H1 (cell line): ENCODE measurements around the gene APLP1.

Experiments
- CHD2 ChIP-seq: IDR thresholded peaks from 2 replicates; pipeline ENCODE4 v1.6.1; 2012; ENCODE audit warnings: low read length, improper control_type of control experiment
- CTCF ChIP-seq, 3 experiments: IDR thresholded peaks; 1 replicate in 2 of 3; 2 replicates in 1 of 3; pipeline versions ENCODE4 v1.5.1 to v1.6.1; 2011; ENCODE audit warnings: low read length in 3 of 3, mild to moderate bottlenecking in 3 of 3, inconsistent platforms in 2 of 3, low read depth in 1 of 3, moderate library complexity in 1 of 3; ENCODE audit not compliant: insufficient read depth in 1 of 3; ENCODE audit errors: control extremely low read depth in 1 of 3
- EP300 ChIP-seq, 2 experiments: IDR thresholded peaks; 1 replicate in 1 of 2; 2 replicates in 1 of 2; pipeline ENCODE4 v1.6.1; 2011 to 2012; ENCODE audit warnings: low read depth in 2 of 2, low read length in 2 of 2, mild to moderate bottlenecking in 2 of 2, borderline replicate concordance in 1 of 2, inconsistent platforms in 1 of 2, moderate library complexity in 1 of 2
- EZH2 ChIP-seq: fragments of 200-600 bp; sonication (generic); IDR thresholded peaks from 2 replicates; pipeline ENCODE4 v1.7.1; 2012; ENCODE audit warnings: low read depth, mild to moderate bottlenecking, moderate library complexity, low read length, inconsistent platforms; ENCODE audit not compliant: severe bottlenecking
- GTF2F1 ChIP-seq: IDR thresholded peaks from 2 replicates; pipeline ENCODE4 v1.6.1; 2012; ENCODE audit warnings: low read depth, low read length, improper control_type of control experiment, borderline replicate concordance
- RAD21 ChIP-seq, 2 experiments: IDR thresholded peaks in 1 of 2; conservative IDR thresholded peaks in 1 of 2; 2 replicates each; pipeline ENCODE4 v1.6.1; 2011; ENCODE audit warnings: low read depth in 2 of 2, low read length in 2 of 2, improper control_type of control experiment in 1 of 2, inconsistent platforms in 1 of 2, mild to moderate bottlenecking in 1 of 2, moderate library complexity in 1 of 2
- SIX5 ChIP-seq: IDR thresholded peaks from 2 replicates; pipeline ENCODE4 v1.6.1; 2011; ENCODE audit warnings: mild to moderate bottlenecking, low read depth, low read length
- SRF ChIP-seq: IDR thresholded peaks from 2 replicates; pipeline ENCODE4 v1.6.1; 2011; ENCODE audit warnings: mild to moderate bottlenecking, low read depth, low read length, moderate library complexity

GRCh38 chr19:35904311-35905068 lies 36.1 kb downstream of the APLP1 start:
- TF ChIP-seq CTCF (IDR thresholded peaks at IDR 0.05; ENCODE audit: control extremely low read depth in 1 of 3, insufficient read depth in 1 of 3, low read depth in 1 of 3, low read length in 3 of 3): no peak
- no peak for TF ChIP-seq EP300 (IDR thresholded peaks at IDR 0.05; ENCODE audit: borderline replicate concordance in 1 of 2, low read depth in 2 of 2, low read length in 2 of 2)
- TF ChIP-seq SRF: no peak
- TF ChIP-seq SIX5: no peak
- no peak for TF ChIP-seq EZH2
- TF ChIP-seq RAD21 (IDR thresholded peaks at IDR 0.05 in 1 of 2, conservative IDR thresholded peaks at IDR 0.05 in 1 of 2; ENCODE audit: low read depth in 2 of 2, low read length in 2 of 2): no peak
- TF ChIP-seq GTF2F1: no peak
- no peak for TF ChIP-seq CHD2
